ENCODE results near the gene CCNYL1.
"Not testable (repeated sequence)": the region's sequence is repeated elsewhere in the genome, so short reads cannot be mapped to it uniquely, and the experiment has no call there.

The CCNYL1 gene

DNA sequence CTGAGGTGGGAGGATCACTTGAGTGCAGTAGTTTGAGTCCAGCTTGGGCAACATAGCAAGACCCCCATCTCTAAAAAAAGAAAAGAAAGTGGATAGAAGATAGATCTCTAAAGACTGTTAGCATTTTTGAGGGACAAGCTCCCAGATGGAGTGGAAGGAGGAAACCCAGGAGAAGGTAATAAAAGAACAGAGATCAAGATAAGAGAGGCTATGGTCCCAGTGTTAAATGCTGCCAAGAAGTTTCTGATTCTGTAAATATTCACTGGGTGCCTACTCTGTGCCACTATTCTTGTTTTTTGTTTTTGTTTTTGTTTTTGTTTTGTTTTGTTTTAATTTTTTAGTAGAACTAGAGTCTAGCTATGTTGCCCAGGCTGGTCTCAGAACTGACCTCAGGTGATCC is 32.1 kb downstream of the CCNYL1 start:
- no peak for DNase-seq

DNA sequence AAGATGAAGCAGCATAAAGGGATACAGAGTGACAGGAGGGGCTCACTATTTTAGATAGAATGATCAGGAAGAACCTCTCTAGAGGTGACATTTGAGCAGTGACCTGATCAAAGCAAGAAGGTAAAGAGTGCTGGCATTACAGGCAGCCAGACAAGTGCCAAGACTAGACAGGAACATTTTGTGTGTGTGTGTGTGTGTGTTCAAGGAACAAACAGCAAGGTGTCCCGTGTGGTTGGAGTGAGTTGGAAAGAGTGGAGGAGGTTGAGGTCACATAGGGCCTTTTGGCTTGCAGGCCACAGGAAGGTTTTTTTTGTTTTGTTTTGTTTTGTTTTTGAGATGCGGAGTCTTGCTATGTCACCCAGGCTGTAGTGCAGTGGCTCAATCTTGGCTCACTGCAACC is 32.6 kb downstream of the CCNYL1 start:
- no peak for DNase-seq

DNA sequence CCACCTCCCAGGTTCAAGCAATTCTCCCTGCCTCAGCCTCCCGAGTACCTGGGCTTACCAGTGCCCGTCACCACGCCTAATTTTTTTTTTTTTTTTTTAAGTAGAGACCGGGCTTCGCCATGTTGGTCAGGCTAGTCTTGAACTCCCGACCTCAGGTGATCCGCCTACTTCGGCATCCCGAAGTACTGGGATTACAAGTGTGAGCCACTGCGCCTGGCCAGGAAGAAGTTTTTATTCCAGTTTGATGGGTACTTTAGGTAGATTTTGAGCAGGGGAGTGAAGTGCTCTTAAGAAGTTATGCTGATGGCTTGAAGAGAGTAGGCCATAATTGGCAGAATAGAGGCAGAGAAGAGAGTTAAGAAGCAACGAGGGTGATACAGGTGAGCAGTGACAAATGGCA is 33.0 kb downstream of the CCNYL1 start:
- DNase-seq: no peak

DNA sequence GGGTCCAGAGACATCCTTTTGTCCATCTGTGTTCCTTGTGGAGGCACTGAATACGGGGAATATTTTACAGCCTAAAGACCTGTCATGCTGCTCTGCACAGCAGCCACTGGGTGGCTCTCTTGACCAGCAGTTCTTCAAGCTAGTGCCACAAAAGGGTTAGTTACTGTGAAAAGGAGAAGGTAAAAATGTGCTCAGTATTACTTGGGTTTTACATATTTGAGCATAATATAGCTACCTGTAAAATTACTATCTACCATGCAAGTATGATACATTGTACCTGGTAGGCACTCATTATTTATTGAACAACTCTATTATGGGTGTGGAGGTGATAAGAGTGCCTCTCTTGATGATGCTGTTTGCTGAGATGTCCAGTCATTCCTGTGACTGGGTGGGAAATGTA is 34.7 kb downstream of the CCNYL1 start:
- DNase-seq: peak; percentile 56

DNA sequence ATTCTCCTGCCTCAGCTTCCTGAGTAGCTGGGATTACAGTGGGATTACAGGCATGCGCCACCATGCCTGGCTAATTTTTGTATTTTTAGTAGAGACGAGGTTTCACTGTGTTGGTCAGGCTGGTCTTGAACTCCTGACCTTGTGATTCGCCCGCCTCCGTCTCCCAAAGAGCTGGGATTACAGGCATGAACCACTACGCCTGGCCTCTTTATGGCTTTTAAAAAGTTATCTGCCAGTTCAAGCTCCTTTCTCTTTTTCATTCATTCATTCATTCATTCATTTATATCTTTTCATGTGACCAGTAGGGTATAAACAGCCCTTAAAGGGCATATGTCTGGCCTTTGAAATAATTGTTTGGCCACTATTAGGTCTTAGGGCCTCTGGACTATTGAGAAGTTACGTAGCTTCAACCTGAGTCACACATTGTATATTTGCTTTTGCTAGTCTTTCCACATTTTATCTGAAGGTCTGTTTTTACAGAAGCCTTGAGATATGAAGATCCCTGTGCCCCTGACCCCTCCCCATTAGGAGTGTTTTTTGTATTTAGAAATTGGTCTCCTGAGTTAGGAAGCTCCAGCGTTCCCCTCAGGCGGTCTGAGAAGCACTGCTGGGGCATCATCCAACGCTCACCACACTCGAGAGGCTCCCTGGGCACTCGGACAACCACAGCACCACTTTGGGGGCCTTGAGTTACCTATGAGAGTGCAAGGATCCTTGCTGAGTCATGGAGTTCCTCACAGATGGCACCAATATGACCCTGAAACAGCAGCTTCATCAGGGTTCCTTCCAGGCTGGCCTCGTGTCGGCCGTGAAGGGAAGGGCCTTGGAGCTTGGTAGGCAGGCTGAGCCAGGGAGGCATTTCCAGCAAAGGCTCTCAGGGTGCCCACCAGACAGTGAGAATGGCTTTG is 36.5 kb downstream of the CCNYL1 start:
- DNase-seq: no peak

DNA sequence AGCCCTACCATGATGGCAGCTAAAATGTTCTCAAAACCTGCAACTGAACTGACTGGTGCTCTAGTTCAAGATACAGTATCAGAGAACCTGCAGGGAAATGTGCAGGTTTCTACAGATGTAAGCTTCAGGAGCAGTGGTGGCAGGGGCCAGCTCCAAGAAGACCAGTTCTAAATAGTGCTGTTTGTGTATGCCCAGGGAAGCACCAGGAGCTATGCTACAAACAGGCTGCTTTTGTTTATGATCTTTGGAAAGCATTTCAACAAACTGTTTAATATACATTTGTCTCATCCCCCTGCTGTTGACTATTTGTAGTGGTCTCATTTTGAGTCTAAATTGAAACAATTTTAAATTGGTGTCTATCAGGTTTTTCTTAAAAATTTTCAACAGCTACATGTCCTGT is 37.6 kb downstream of the CCNYL1 start:
- no peak for DNase-seq

DNA sequence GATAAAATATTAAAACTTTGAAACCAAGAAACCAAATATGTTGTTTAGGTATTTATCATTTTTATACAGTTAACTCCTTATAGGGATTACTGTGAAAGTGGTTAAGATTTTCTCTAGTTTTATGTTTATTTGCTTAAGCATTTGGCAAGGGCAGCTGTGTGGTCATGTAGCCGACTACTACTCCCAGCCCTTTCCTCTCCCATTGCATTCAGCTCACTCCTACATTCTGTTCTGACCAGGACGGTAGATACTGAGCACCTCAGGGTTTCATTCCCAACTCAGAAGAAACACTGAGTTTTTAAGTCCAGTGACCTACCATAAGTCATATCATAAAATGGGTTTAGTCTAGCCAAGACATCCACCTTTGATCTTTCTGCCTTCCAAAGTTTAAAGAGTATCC is 38.4 kb downstream of the CCNYL1 start:
- no peak for DNase-seq

DNA sequence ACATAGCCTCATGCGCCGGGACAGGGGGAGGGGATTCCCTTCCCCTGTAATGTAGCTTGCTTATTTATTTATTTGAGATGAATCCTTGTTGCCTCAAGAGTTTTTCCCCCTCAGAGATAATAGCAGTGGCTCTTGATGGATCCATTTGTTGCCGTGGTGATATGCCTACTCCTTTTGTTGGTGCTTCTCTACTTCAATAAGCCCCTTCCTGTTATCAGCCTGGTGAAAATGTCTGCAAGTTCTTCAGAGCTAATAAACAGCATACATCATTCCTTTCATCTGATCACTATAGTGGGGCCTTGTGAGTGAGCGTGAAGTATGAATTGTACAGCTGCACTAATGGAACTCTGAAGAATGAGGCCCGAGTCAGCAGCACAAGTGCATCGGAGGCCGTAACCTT is 38.9 kb downstream of the CCNYL1 start:
- DNase-seq: no peak

DNA sequence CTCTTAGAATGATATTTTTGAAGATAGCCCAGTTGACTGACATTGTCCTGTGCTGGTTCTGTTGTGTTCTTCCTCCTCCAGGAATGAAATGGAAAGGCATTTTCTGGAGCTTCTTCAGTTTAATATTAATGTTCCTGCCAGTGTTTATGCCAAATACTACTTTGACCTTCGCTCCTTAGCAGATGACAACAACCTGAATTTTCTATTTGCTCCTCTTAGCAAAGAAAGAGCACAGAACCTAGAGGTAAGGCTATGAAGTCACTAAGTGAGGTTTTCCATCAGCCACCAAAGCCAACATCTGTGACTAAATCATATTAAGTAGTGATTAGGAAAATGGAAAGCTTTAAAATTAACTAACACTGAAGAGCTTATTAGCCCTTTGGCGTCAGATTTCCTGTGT is 39.4 kb downstream of the CCNYL1 start:
- no peak for DNase-seq

DNA sequence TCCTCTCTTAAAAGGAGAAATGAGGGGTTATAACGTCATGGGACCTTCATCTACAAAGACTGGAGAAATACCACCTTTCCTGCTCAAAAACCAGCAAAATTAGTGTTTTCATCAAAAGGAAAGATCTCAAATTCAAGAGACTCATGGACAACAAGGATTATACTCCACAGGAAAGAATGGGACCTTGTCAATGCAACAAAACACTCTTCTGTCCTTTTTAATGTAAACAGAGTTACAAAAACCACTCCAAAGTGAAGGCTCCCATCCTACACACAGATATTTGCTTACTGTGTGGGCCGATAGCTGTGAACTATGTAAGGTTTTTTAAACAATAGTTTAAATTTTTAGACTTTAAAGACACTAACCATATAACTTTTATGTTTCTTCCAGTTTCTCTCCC is 42.2 kb downstream of the CCNYL1 start:
- DNase-seq: not testable (repeated sequence)

DNA sequence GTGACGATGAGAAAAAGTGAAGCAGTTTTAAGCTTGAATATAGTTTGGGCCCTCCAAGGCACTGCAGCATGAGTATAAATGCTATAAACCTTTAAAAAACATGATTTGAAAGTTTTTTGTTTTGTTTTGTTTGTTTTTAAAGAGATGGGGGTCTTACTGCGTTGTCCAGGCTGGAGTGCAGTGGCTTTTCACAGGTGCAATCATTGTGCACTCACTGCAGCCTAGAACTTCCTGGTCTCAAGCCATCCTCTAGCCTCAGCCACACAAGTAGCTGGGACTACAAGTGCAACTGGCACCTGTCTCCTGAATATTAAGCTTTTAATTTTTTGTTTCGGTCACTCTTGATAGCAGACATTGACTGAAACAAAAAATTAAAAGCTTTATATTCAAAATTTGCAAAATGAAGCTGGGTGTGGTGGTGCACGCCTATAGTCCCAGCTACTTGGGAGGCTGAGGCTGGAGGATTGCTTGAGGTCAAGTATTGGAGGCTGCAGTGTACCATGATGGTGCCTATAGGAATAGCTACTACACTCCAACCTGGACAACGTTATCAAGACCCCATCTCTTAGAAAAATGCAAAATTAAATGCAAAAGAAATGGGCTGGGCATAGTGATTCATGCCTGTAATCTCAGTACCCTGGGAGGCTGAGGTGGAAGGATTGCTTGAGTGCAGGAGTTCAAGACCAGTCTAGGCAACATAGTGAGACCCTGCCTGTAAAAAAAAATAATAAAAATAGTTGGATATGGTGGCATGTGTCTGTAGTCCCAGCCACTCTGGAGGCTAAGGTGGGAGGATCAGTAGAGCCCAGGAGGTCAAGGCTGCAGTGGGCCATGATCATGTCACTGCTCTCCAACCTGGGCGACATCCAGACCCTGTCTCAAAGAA is 43.3 kb downstream of the CCNYL1 start:
- no peak for DNase-seq

DNA sequence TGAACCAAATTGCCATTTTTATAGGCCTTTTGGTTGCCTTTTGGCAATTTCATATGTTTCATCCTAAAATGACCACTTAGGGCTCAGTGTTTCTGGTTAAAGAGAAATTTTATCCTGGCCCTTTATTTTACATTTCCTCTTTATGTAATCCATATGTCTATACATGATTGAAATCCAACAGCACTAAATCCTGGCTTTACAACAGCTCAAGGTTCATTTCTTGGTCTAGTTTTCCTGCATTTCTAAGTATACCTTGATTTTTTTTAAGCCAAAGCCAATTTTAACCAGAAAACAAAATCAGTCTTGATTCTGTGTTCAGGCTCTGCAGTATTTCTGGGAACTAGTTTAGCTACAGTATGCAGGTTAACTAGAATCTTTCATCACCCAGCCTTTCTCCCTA is 46.6 kb downstream of the CCNYL1 start:
- no peak for DNase-seq

DNA sequence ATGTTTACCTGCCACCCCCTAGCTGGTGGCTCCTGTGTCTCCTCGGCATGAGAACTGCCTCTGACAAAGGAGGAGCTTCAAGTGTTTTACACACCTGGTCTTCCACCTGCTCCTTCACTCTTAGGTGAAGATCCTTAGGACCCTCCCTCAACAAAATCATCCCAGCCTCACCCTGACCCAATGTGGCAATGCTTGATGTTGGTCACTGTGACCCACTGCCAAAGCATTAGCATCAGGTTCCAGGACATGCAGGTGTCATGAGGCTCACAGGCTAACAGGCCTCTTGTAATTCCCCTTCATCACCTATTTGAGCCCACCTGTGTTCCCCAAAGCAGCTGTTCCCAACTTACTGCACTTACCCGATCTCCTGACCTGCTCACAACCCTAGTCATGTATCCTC is 48.5 kb downstream of the CCNYL1 start:
- DNase-seq: no peak

DNA sequence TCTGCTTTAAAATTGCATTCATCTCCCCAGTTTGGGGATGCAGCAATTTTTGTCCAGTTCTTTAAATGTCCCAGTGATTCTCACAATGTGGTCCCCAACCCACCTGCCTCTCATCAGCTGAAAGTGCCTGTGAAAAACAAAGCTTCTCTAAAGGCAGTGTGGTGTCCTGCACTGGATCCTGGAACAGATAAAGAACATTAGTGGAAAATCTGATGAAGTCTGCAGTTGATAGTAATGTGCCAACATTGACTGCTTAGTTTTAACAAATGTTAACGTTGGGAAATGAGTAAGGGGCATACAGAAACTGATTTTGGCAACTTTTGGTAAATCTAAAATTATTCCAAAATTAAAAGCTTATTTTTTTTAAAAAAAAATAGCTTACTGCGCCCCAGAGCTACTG is 49.0 kb downstream of the CCNYL1 start:
- no peak for DNase-seq

DNA sequence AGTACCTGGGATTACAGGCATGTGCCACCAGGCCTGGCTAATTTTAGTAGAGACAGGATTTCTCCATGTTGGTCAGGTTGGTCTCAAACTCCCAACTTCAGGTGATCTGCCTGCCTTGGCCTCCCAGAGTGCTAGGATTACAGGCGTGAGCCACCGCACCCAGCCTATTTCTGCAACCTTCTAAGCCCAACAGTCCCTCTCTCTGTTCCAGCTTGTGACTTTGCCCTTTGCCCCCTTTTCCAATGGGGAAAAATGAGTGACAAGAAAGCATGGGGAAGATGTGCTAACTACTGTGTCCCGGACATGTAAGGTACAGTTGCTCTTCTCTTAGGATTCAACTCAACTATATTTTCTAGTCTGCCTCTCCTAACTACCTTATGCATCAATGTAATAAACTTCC is 50.0 kb downstream of the CCNYL1 start:
- DNase-seq: not testable (repeated sequence)

DNA sequence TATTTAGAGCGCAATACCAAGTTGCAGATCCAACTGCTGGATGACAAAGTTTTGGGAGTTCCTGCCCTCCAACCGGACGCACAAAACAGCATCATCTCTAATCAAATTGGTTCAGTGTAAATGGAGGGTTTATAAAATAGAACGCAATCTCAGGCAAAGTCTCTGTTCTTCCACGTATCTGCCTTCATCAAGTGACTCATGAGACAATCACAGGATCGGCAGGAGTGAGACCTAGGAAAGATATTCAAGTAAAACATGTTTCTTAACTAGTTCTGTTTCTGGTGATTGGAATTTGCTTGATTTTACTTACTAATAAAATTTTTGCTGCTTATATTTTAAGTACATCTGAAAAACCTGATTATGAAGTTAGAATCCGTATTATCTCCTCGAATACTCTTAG is 50.7 kb downstream of the CCNYL1 start:
- DNase-seq: no peak

DNA sequence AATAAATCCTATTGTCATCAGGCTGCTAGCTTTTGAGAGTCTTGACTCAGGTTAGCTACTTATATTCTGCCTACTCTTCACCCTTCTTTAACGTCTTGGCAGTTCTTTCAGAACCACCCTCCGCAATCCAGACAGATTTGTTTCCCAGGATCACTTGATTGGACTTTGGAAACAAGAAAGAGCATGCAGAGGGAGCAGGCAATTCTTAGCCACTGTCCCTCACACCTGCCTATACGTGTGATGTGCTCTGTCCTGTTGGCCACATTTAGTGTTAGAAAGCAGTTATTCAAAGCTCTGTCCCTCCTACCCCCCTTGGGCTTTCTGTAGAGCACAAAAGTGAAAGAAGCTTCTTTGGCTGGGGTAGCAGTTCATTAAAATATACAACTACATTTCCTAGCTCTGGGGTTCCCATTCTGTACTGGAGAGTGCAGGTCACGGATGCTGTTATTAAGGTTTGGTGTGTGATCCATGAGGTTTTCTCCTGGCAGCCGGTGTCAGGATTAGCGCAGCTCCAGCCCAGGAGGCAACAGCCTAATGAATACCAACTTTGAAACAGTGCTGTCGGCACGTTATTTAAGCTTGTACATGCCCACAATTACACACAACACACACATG is 52.0 kb downstream of the CCNYL1 start:
- DNase-seq: no peak

DNA sequence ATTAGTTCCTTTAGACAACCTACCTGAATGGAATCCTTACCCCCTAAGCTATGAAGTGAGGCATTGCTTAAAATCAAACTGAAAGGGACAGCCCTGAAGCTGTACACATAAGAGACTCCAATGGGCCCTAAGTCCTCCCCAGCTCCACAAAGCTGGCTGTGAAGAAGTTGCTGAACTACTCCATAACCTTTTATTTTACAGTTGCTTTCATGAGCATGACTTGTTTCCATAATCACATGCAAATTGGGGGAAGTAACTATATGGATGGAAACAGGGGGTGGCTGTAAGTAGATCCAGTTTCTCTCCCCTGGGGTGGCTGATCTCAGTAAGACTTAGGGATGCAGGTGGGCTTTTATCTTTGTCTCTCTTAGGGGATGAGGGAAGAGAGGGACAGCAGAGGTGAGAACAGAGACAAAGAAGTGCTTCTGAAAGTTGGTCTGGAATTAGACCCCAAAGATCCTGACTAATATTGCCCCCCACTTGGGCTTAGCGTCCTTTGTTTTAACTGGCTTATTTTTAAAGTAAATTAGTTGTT is 52.7 kb downstream of the CCNYL1 start:
- DNase-seq: no peak

DNA sequence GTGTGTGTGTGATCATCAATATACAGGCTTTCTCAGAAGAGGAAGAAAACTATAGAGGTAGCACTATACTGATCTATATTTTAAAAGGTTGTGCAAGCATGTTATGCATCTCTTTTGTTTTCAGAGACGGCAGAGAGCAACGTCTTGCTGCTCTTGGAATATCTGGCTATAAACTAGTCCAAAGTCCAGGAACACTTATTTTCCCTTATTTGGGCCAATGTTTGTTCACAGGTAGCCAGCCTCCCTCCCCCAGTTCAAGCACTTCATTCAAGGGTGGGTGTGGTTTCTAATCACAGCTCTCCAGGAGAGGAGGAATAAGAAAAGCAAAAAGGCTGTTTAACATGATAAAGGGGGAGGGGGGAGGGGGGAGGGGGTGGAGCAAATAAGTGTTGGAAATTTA is 54.1 kb downstream of the CCNYL1 start:
- DNase-seq: no peak

DNA sequence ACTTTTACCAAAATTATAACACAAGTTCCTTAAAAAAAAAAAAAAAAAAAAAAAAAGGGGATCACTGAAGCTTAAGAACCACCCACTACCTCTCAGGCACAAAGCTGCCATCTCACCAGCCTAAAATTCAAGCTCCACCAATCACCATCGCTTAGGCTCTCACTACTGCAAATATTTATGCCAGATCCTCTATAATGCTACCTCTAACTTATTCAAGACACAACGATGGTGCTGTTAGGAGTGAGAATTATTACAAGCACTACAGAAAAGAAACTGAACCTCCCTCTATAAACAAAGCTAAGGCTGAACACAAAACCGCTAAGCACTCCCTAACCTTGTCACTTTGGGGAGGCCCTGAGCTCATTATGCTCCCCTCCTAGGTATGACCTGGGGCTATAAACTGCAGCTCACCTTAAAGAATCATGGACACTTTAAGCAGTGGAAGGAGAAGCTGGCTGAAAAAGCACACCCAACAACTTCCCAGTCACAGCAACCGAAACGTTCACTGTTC is 54.7 kb downstream of the CCNYL1 start:
- DNase-seq: no peak

DNA sequence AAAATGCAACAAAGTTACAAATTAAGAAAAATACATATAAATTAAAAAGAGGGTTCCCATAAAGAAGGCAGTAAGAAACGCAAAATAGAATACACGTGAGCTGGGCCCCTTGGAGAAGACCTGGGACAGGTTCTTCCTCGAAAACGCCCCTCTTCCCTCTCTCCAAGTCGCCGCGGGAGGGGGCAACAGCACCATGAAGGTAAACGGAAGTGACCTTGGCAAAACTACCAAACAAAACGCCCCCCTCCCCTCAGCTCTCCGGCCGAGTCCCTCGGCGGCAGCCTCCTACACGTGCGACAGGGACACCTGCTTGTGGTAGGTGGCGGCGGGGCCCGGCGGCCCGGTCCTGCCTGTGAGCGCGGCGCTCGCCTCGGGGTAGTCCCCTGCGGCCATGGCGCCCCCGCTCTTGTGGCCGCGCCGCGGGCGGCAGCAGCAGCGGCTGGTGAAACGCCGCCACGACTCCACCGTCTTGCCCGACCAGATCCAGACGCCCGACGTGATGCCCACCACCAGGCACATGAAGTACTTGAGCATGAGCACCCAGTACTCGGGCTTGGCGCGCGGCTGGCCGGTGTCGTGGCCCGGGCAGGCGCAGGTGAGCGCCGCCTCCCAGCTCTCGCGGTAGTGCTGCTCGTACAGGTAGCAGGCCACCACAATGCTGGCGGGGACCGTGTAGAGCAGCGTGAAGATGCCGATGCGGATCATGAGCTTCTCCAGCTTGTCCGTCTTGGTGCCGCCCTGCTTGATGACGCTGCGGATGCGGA is 55.4 kb downstream of the CCNYL1 start:
- peak; percentile 7 for DNase-seq

DNA sequence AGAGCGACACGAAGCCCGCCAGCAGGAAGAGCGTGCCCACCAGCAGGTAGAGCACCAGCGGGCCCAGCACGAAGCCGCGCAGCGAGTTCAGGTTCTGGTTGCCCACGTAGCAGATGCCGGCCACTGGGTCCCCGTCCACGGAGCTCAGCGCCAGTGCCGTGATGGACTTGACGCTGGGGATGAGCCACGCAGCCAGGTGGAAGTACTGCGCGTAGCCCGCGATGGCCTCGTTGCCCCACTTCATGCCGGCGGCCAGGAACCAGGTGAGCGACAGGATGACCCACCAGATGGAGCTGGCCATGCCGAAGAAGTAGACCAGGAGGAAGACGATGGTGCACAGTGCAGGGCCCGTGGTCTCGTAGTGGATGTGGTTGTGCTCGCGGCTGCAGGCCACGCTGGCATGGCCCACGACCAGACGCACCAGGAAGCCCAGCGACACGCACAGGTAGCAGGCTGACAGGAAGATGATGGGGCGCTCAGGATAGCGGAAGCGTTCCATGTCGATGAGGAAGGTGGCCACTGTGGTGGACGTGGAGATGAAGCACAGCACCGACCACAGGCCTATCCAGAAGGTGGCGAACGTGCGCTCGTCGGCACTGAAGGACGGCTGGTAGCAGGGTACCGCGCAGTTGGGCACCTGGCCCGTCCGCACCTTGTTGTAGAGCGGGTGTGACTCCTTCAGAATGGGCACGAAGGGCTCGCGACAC is 56.2 kb downstream of the CCNYL1 start:
- no peak for DNase-seq
